ENCODE results near the gene MEIOSIN. TPM values are rescaled to one million over a fixed set of nuclear protein-coding genes. Genes with fewer than 3 reads are reported as not detected.

MEIOSIN gene
- polyA plus RNA-seq, 1 of the 3 experiments (the other 2 are of a cell fraction), result 0.03 TPM

DNA sequence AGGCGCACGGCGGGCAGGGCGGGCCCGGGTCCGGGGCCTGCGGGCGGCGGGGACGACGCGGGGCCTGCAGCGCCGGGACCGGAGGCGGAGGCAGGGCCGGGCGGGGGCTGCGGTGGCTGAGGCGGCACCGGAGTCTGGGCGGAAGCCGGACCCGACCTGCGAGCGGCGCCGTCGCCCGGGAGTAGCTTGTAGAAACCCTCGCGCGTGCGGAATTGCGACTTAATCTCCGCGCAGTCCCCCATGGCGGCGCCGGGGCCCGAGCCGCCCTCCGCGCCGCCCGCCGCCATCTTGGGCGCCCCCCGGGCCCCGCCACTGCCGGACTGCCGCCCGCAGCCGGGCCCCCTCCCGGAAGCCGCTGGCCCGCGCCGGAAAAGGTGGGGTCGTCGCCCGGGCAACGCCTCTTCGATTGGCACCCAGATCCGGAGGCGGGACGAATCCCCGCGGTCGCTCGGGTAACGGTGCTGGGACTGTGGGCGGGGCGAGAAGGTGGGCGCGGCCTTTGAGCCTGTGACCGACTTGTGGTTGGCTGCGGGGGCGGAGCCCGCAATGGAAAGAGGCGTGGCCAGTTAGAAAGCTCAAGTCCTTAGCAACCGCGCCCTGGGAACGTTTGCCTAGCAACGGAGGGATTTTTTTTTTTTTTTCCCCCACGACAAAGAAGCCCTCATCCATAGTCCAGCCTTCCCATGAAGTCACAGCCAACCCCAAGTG is 59.4 kb downstream of the MEIOSIN start, which contains the start of gene DMWD:
Gene DMWD, minus strand, starts transcription at position 376 of the 708 bp plus-strand sequence. Its CDS starts 89 bp downstream, at position 287.
- POLR2A ChIA-PET, result interaction anchor here (0.6 to 1.0 kb wide), 3 partner anchors 23 to 75 kb away, joined by 3 read pairs; partner anchors contain the start of gene SIX5
- peak within 1 kb of the TSS; percentile 55 to 76; a peak in 3 of 4 replicates for H3K27ac ChIP-seq (ENCODE audit: low read depth in 2 of 2, low read length in 1 of 2)

DNA sequence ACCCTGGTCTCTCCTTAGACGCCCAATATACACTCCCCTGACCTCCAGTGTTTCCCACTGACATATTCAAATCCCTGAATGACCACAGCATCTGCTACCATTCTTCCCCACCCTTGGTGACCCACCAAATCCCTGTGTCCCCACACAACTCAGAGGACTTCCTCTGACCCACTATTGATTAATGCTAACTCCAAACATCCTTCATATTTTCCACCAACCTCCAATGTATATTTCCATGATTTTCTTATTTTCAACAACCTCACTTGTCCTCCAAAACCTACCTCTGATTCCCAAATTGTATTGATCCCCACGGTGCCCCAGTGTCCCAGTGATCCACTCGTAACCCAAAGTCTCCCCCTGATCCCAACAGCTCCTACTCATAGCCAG is 59.9 kb downstream of the MEIOSIN start:
- no peak for DNase-seq
- ChIA-PET POLR2A (interaction anchor here (0.6 to 1.0 kb wide), 2 partner anchors 24 to 76 kb away, joined by 3 read pairs; partner anchors contain the start of gene SIX5), CTCF (interaction anchor here (1.0 to 3.9 kb wide), 5 partner anchors 24 to 100 kb away, joined by 3 to 33 read pairs (median 5); partner anchors contain the start of gene SIX5)
- no peak overlapping the region for H2AFZ ChIP-seq (ENCODE audit: low read depth)
- H3K27ac ChIP-seq (ENCODE audit: low read depth in 2 of 2, low read length in 1 of 2), result peak overlapping the region in 1 of 2 experiments; percentile 55; a peak in 3 of 4 replicates
- WGBS (ENCODE audit: low lambda C conversion rate), result 33% methylated on average over 3 of the region's 3 CpGs
- no peaks in the 10 kb centered on the region for H3K27me3 ChIP-seq (ENCODE audit: insufficient read depth)
- no peaks in the 10 kb centered on the region for H3F3A ChIP-seq (replicated peaks; ENCODE audit: insufficient read depth)
- peaks cover 41% of the 10 kb centered on the region for H3K79me2 ChIP-seq (ENCODE audit: insufficient read depth)
- peaks cover 13 to 24% of the 10 kb centered on the region in 2 experiments for H3K36me3 ChIP-seq (replicated peaks in 1 of 2; ENCODE audit: control insufficient read depth in 1 of 2, insufficient read depth in 2 of 2, low read length in 1 of 2)
- no peak overlapping the region for H3K4me2 ChIP-seq
- peaks cover 0 to 18% of the 10 kb centered on the region in 2 experiments; a peak in 1 of 4 replicates for H3K4me1 ChIP-seq (ENCODE audit: control insufficient read depth in 1 of 2, insufficient read depth in 2 of 2, low read depth in 1 of 2, low read length in 1 of 2)
- H4K20me1 ChIP-seq (ENCODE audit: insufficient read depth), result no peaks in the 10 kb centered on the region
- H3K9me2 ChIP-seq, result no peaks in the 10 kb centered on the region
- H3K9me3 ChIP-seq, result no peaks in the 10 kb centered on the region
- H3K9ac ChIP-seq, result no peak overlapping the region
- H3K4me3 ChIP-seq (ENCODE audit: low read depth in 2 of 2, low read length in 1 of 2), result no peak overlapping the region
- no peak for TF ChIP-seq MAX (IDR thresholded peaks at IDR 0.05; ENCODE audit: low read depth)
- no peak for TF ChIP-seq POLR2AphosphoS5 (IDR thresholded peaks at IDR 0.05; ENCODE audit: low read depth, low read length)
- TF ChIP-seq, protein P1, sequence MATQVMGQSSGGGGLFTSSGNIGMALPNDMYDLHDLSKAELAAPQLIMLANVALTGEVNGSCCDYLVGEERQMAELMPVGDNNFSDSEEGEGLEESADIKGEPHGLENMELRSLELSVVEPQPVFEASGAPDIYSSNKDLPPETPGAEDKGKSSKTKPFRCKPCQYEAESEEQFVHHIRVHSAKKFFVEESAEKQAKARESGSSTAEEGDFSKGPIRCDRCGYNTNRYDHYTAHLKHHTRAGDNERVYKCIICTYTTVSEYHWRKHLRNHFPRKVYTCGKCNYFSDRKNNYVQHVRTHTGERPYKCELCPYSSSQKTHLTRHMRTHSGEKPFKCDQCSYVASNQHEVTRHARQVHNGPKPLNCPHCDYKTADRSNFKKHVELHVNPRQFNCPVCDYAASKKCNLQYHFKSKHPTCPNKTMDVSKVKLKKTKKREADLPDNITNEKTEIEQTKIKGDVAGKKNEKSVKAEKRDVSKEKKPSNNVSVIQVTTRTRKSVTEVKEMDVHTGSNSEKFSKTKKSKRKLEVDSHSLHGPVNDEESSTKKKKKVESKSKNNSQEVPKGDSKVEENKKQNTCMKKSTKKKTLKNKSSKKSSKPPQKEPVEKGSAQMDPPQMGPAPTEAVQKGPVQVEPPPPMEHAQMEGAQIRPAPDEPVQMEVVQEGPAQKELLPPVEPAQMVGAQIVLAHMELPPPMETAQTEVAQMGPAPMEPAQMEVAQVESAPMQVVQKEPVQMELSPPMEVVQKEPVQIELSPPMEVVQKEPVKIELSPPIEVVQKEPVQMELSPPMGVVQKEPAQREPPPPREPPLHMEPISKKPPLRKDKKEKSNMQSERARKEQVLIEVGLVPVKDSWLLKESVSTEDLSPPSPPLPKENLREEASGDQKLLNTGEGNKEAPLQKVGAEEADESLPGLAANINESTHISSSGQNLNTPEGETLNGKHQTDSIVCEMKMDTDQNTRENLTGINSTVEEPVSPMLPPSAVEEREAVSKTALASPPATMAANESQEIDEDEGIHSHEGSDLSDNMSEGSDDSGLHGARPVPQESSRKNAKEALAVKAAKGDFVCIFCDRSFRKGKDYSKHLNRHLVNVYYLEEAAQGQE (IDR thresholded peaks at IDR 0.05; ENCODE audit: low read depth, low read length), result no peak
- TF ChIP-seq USF1 (IDR thresholded peaks at IDR 0.05; ENCODE audit: borderline replicate concordance, low read depth), result no peak
- TF ChIP-seq MXI1 (IDR thresholded peaks at IDR 0.05; ENCODE audit: low read depth, low read length), result no peak
- TF ChIP-seq RAD21 (IDR thresholded peaks at IDR 0.05; ENCODE audit: low read length), result no peak
- TF ChIP-seq, protein P2, sequence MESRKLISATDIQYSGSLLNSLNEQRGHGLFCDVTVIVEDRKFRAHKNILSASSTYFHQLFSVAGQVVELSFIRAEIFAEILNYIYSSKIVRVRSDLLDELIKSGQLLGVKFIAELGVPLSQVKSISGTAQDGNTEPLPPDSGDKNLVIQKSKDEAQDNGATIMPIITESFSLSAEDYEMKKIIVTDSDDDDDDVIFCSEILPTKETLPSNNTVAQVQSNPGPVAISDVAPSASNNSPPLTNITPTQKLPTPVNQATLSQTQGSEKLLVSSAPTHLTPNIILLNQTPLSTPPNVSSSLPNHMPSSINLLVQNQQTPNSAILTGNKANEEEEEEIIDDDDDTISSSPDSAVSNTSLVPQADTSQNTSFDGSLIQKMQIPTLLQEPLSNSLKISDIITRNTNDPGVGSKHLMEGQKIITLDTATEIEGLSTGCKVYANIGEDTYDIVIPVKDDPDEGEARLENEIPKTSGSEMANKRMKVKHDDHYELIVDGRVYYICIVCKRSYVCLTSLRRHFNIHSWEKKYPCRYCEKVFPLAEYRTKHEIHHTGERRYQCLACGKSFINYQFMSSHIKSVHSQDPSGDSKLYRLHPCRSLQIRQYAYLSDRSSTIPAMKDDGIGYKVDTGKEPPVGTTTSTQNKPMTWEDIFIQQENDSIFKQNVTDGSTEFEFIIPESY (IDR thresholded peaks at IDR 0.05; ENCODE audit: borderline replicate concordance, low read depth), result no peak
- no peak for TF ChIP-seq FOXM1 (IDR thresholded peaks at IDR 0.05; ENCODE audit: low read depth)
- TF ChIP-seq RFX5 (IDR thresholded peaks at IDR 0.05; ENCODE audit: low read length), result no peak

More for the DNA sequence above, 59.4 kb downstream of the MEIOSIN start, which contains the start of gene DMWD:
- TF ChIP-seq CHD2 (IDR thresholded peaks at IDR 0.05; ENCODE audit: low read length, partially characterized antibody) (peak; percentile 12), EP300 (IDR thresholded peaks at IDR 0.05; ENCODE audit: borderline replicate concordance in 1 of 2, low read depth in 1 of 2, low read length in 1 of 2) (no peak), YY1 (IDR thresholded peaks at IDR 0.05; ENCODE audit: low read depth) (peak; percentile 84), PBX3 (IDR thresholded peaks at IDR 0.05) (peak; percentile 95), MXI1 (IDR thresholded peaks at IDR 0.05; ENCODE audit: low read depth, low read length) (peak; percentile 96), NRF1 (IDR thresholded peaks at IDR 0.05; ENCODE audit: low read depth, low read length) (no peak), RFX5 (IDR thresholded peaks at IDR 0.05; ENCODE audit: low read length) (peak; percentile 69; the same call in 1 of the 2 replicates), TAF1 (IDR thresholded peaks at IDR 0.05; ENCODE audit: borderline replicate concordance, low read depth, low read length) (peak; percentile 77), POLR2AphosphoS5 (IDR thresholded peaks at IDR 0.05; ENCODE audit: low read depth, low read length) (peak; percentile 46), GABPA (IDR thresholded peaks at IDR 0.05; ENCODE audit: low read depth) (peak; percentile 88), NFIC (IDR thresholded peaks at IDR 0.05; ENCODE audit: borderline replicate concordance) (no peak), SMC3 (IDR thresholded peaks at IDR 0.05; ENCODE audit: low read depth, low read length) (no peak), EZH2phosphoT487 (IDR thresholded peaks at IDR 0.05; ENCODE audit: borderline replicate concordance, low read depth) (no peak), SIN3A (IDR thresholded peaks at IDR 0.05; ENCODE audit: borderline replicate concordance, low read depth, low read length) (peak; percentile 48; the same call in 1 of the 2 replicates)
- CTCF ChIA-PET, result interaction anchor here (1.0 to 3.9 kb wide), 6 partner anchors 23 to 99 kb away, joined by 3 to 33 read pairs (median 7); partner anchors contain the start of gene SIX5
- no peaks in the 10 kb centered on the region for H3K27me3 ChIP-seq (ENCODE audit: insufficient read depth)
- DNase-seq, result peak; percentile 99
- H3K4me2 ChIP-seq, result peak within 1 kb of the TSS; percentile 73
- H3K4me3 ChIP-seq (ENCODE audit: low read depth in 2 of 2, low read length in 1 of 2), result peak within 1 kb of the TSS; percentile 68 to 74
- H2AFZ ChIP-seq (ENCODE audit: low read depth), result no peak within 1 kb of the TSS
- peak within 1 kb of the TSS; percentile 77 for H3K9ac ChIP-seq
- H3K9me3 ChIP-seq, result no peaks in the 10 kb centered on the region
- H3F3A ChIP-seq (replicated peaks; ENCODE audit: insufficient read depth), result no peaks in the 10 kb centered on the region
- peaks cover 13 to 27% of the 10 kb centered on the region in 2 experiments for H3K36me3 ChIP-seq (replicated peaks in 1 of 2; ENCODE audit: control insufficient read depth in 1 of 2, insufficient read depth in 2 of 2, low read length in 1 of 2)
- no peaks in the 10 kb centered on the region for H3K9me2 ChIP-seq
- H3K4me1 ChIP-seq (ENCODE audit: control insufficient read depth in 1 of 2, insufficient read depth in 2 of 2, low read depth in 1 of 2, low read length in 1 of 2), result peaks cover 0 to 18% of the 10 kb centered on the region in 2 experiments; a peak in 1 of 4 replicates
- no peaks in the 10 kb centered on the region for H4K20me1 ChIP-seq (ENCODE audit: insufficient read depth)
- under 1% methylated on average over 27 of the region's 86 CpGs for WGBS (ENCODE audit: low lambda C conversion rate)
- H3K79me2 ChIP-seq (ENCODE audit: insufficient read depth), result peaks cover 46% of the 10 kb centered on the region

Data from SK-N-SH (cell line).